GM12872 (cell line): ENCODE data around the gene PON1.

ENCODE experiments used
- CTCF ChIP-seq: IDR thresholded peaks from 3 replicates; pipeline ENCODE4 v1.5.1; 2011; ENCODE audit warnings: low read depth, mild to moderate bottlenecking, low read length, moderate library complexity; ENCODE audit not compliant: insufficient read depth

PON1 gene

GRCh38 chr7:95304990-95305389 is 19.3 kb downstream of the PON1 start:
- no peak for TF ChIP-seq CTCF

DNA sequence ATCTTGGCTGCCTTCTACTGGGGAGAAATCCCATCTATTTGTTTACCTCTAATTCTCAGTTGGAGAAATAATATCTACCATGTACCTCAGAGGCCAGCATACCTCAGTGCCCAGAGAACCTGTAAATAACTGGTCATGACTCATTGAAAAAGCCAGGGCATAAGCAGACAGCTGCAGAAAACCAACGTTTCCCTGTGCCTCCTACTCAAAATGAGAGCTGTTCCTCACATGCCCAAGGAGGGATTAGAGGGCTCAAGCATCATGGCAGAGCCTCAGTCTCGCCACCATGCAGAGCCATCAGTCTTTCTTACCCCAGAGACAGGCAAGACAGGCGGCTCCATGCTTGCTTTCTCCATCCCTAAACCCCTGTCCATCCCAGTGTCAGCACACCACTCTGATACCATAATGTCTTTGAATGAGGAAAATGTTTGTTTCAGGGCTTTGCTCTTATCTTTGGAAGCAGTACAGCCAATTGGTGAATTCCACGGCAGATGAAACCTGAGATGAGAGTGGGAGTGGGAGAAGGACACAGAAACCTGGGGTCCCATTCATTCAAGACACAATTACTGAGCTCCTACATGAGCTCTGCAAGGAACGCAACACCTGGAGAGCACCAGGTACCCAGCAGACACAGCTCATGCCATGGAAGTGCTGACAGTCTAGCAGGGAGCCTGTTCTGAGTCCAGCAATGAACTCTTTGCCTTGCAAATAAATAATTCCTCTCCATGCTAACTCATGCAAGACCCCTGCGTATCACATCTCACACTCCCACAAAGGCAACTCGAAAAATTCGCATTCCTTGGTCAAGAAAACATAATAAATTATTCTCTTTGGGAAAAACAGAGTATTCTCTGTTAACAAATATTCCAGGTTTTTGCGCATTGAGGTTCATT is 21.1 kb downstream of the PON1 start:
- no peak for TF ChIP-seq CTCF

- no peak for TF ChIP-seq CTCF
These were observed 26.2 kb downstream of the PON1 start for GRCh38 chr7:95298091-95298490.

DNA sequence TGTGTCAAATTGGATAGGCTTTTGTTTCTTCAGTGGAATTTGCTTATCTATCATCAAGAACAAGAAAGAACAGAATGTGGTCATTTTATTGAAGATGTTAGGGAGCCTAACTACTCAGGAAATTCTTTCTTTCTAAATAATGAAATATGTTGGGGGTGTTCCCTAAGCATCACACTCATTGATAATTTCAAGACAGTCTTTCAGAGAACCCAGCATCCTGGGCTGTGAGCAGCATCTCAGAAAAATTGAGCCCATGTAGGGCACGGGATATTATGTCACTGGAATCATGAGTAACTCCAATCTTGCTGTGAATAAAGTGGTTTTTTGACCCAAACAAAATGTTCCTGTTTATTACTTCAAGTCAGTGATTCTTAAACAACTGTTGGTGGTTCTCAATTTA is 27.3 kb downstream of the PON1 start:
- TF ChIP-seq CTCF: no peak

DNA sequence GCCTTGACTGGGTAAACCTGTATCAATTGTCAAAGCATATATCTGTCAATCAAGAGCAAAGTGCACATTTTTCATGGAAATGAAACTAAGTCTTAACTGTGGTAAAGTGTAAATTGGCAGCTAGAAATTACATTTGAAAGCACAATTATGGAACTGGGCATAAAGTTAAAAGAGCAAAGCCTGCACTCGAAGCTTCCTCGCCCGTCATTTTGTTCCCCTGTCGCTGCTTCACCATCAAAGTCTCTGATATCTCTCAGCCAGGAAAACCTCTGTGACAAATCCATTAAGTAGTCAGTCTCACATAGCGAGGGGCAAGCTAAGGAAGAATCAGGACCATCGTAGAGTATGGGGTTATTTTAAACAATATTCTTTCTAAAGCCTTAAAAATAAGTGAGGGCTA is 27.9 kb downstream of the PON1 start:
- no peak for TF ChIP-seq CTCF

DNA sequence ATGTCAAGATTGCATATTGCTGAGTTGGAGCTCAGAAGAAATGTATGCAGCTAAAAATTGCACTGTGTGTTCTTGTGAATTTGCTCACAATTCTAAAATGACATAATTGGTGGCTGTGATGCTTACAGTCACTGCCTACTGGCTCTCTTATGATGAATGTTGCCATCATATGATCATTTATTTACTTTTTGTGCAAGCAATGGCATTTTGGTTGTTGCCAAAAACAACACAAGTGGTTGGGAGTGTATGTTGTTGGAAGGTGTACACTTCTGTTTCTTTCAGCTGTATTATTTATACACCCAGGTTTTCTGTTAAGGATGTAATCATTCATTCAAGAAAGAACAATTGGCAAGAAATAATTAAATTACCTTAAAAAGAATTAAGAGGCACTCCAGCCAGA is 28.9 kb downstream of the PON1 start:
- no peak for TF ChIP-seq CTCF

GRCh38 chr7:95290166-95290830 is 34.0 kb downstream of the PON1 start:
- no peak for TF ChIP-seq CTCF
